Measurements from ENCODE around the gene MMP25.
A peak's percentile ranks its signal among the peaks of the same experiment; 100 is the strongest.

The MMP25 gene, protein sequence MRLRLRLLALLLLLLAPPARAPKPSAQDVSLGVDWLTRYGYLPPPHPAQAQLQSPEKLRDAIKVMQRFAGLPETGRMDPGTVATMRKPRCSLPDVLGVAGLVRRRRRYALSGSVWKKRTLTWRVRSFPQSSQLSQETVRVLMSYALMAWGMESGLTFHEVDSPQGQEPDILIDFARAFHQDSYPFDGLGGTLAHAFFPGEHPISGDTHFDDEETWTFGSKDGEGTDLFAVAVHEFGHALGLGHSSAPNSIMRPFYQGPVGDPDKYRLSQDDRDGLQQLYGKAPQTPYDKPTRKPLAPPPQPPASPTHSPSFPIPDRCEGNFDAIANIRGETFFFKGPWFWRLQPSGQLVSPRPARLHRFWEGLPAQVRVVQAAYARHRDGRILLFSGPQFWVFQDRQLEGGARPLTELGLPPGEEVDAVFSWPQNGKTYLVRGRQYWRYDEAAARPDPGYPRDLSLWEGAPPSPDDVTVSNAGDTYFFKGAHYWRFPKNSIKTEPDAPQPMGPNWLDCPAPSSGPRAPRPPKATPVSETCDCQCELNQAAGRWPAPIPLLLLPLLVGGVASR

DNA sequence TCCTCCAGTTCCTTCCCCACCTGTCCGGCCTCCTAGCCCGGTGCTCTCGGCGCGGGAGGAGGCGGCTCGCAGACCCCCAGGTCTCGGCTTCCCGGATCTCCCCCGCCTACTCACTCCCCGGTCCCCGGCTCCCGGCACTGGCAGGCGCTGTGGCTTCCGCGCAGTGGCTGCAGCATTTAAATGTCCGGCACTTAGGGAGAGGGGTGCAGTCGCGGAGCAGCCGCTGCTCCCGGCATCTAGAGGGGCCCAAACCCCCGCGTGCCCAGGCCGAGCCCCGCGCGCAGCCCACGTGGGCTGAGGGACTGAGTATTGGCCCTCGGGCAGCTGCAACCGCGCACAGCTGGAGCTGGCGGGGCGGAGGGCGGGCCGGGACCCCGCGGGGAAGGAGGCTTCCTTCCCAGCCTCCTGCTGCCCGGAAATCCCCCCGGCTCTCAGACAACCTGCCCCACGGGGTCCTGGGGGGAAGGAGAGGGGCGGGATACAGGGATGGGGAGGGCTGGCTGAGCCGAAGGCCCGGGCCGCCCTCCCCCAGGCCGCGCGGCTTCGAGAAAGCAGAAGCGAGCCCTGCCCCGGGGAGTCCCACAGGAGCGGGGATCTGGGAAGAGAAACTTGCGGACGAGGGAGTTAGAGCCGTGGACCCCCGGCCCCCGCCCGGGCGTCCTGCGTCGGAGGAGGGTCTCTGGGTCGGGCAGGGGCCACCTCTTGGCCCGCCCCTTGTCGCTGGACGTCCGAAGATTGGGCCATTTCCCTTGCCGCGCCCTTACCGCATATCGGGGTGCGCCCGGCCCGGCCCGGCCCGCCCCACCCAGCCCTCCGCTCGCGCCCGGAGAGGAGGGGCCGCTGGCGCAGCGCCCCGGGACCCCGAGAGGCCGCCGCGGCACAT, at the start of gene MMP25:
TSS of gene MMP25 (plus strand) at position 804 of the 883 bp plus-strand sequence. CDS start 357 bp downstream, outside the sequence.
- peak; percentile 74 for DNase-seq (ENCODE audit: low spot score)

DNA sequence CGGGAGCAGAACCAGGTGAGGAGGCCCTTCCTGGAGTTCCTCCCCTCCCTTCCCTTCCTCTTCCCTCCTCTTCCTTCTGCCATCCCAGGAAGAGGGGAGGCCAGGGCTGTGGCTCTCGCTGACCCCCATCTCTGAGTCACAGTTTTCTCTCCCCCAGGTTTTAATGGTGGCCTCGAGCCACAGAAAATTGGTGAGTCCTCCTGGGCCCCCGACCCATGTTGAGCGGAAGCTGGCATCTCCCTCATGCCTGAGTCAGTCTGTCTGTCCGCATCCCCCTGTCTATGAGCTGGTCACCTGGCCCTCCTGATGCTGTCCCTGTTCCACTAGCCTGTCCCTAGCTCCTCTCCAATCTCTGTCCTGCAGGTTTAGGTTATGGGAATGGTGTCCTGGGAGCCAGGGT, 46.4 kb upstream of the MMP25 start:
- no peak for DNase-seq (ENCODE audit: low spot score)

DNA sequence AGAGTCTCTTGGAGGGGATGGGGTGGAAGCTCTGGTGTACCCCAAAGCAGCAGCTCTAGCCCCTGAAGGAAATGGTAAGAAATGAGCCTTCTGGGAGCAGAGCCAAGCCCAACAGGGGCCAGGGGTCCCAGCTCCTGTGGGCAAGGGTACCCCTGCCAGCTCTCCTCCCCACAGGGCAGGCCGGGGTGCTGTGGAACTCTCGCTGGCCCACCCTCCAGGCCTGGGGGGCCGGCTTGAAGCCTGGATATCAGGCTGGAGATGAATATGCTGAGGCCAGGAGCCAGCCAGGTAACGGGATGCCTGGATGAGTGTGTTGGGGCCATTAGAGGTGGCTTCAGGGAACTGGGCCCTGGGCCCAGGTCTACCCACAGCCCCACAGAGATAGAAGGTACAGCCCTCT, 45.8 kb upstream of the MMP25 start:
- DNase-seq (ENCODE audit: low spot score): no peak

DNA sequence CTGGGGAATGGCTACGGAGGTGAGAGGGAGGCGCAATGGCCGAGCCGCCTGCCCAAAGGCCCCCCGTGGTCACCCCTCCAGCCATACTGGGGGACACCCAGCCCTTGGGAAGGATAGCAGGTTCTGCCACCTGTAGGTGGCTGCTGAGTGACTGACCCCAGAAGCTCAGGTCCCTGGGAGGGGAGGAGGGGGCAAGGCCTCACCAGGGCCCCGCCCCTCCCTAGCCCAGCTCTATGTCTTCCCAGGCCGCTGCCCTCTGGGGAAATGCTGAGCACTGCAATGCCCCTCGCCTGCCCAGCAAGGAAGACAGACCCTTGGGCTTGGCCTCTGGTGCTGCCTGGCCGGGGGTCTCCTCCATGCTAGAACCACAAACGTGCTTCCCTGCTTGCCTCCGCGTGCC, 45.0 kb upstream of the MMP25 start:
- no peak for DNase-seq (ENCODE audit: low spot score)

DNA sequence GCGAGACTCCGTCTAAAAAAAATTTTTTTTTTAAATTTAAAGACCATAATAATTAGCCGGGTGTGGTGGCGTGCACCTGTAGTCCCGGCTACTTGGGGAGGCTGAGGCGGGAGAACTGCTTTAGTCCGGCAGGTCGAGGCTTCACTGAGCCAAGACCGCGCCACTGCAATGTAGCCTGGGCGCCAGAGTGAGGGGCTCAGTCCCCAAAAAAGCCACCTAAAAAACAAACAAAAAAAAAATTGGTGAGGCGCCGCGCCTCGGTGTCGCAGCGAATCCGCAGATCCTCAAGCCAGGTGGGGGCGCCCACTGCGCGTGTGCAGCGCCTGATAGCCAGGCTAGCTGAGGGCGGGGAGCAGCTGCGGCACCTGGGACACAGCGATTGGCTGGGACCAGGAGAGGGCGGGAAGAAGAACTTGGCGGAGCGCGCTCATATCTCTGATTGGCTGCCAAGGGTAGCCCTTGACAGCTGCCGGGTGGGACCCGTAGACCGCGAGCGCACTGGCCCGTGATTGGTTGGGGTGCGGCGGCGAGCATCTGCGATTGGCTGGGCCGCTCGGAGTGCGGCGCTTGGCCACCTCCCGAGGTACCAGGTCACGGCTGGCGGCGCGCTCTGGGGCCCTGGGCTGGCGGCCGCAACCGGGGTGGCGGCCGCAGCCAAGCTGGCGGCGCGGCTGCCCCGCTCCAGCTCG, 42.6 kb upstream of the MMP25 start:
- DNase-seq (ENCODE audit: low spot score): peak; percentile 98

DNA sequence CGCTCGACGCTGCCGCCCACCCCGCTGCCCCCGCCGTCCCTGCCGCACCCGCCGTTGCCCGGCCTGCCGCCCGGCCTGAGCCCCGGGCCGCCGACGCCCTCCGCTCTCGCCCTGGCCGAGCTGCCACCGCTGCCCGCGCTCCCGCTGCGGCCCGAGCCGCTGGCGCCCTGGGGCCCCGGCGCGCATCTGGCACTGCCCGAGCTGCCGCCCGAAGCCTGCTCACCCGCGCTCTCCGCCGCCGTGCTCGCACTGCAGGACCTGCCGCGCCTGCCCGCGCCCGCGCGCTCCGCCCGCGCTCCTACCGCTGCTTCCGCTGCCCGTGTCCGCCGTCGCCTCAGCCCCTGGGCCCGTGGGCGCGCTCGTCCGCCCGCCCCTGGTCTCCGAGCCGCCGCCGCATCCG, 42.0 kb upstream of the MMP25 start:
- DNase-seq (ENCODE audit: low spot score): no peak

DNA sequence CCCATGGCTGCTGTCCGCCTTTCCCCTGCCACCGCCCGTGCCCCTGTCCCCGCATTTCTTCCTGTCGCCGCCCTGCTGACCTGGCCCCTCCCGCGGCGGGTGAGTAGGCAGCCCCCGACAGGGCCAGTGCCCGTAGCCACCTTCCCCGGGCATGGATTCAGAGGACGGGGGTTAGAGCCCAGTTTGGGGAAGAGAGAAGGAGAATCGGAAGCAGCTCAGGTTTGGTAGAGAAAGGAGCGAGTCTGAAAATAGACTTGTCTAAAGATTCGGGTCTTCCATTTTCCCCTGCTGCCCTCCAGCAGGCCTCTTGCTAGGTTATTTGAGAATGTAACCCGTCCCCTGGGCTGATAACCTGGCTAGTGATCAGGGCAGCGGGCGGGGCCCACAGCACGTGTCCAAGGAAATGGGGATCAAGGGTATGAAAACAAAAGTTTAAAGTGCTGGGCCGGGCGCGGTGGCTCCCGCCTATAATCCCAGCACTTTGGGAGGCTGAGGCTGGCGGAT, 41.5 kb upstream of the MMP25 start:
- DNase-seq (ENCODE audit: low spot score): no peak

DNA sequence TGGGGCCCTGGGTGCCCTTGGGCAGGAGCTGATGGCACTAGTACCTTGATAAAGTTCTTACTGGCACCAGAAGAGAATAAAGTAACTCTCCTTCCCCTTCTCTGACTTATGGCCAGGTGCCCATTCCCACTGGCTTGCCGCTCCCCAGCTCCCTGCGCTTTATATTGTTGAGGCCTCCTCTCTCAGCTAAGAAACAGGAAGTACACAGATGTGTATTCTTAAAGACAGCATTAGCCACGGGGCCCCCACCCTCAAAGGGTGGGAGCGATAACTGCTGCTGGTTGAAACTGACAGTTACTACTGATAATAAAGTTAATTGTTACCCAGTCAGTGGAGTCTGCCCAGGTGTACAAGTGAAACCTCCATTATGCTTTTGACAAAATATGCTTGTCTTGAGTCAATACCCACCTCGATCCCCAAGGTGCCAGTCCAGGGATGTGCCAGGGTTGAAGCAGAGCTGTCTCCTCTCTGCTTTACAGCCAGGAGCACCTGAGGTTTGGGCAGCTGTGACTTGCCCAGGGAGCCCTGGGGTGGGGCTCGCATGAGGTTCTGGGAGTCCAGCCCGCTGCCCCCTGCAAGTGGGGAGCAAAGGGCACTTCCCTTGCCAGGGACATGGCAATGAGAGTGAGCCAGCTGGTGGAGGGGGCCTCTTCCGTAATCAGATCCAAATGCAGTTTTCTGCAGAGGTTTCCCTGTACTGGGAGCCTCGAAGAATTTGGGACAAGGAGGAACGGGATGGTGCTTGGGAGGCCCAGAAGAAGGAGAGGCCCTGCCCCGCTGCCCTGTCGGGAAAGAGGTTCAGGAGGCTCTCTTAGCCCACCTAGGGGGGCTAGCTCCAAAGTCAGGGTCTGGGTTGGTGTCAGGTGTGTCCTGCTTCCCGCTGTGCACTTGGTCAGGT, 39.1 kb upstream of the MMP25 start:
- DNase-seq (ENCODE audit: low spot score): no peak

DNA sequence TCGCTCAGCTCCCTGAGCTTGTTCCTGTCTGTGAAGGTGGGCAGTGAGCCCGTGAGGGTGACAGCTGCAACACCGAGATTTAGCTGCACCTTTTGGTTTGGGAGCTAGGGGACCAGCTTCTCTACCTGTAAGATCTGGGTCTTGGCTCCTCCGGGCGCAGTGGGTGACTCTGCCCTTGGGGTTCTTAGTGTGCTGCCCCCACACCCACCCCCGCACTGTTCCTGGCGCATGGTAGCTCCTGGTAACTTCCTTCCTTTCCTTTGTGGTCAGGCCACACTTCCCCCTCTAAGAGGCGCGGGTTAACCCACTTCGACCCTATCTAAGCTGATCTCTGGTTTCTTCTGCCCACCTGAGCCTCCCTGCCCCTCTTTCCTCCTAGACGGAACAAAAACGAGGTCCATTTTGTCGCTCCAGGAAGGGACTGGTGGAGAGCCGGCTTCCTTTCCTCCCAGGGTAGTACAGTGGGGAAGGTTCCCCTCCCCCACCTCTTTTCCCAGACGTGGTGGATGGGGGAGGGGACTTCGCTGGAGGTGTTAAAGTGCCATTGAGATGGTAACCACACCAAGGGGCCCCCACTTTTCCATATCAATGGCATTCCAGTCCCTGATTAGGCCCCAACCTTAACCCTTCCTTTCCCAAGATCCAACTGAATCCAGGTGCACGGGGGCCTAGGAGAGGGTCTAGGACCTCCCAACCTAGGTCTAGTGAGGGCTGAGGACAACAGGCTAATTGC, 38.2 kb upstream of the MMP25 start:
- DNase-seq (ENCODE audit: low spot score): no peak

DNA sequence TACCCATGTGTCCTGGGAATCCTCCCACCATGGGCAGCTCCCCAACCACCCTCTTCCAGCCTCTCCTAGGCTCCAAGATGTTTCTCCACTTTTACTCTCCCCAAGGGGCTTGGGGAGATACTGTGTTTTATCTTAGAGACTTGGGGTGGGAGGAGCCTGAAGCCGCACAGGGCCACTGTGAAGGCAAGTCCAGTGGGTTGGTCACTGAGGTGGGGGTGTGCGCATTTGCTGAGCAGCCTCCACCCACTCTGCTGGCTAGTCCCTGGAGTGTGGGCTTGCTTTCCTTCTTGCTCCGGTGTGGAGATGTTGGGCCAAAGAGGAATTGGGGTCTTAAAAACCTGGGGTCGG, 37.7 kb upstream of the MMP25 start:
- no peak for DNase-seq (ENCODE audit: low spot score)

DNA sequence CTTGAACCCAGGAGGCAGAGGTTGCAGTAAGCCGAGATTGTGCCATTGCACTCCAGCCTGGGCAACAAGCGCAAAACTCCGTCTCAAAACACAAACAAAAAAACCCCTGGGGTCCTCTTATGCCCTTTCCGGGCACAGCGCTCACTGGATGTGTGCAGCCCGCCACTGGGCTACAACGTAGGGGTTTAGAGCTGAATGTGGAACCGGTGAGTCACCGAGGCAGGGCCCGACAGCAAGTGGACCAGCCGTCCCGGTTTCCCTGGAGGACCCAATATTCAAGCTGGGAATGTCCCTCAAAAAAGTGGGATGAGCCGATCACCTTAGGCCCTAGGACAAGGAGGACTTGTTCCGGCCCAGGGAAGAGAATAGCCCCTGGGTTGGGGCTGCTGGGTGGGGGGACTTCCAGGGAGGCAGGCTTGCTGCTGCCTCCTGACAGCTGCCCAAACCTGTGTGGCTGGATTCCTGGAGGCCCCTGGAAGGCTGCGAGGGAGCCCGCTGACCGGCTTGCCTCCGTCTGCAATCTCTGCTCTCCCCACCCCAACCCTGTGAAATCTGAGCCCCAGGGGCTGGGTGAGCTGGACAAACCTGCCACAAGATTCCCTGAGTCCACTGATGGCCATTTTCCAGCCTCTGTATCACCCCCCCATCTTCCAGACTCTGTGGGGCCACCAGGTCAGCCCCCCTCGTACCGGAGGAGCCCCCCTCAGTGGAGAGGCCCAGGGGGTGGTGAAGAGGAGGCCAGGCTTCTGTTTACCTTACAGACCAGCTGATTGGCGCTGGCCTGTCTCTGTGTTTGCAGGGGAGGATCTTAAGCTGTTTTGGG, 36.6 kb upstream of the MMP25 start:
- peak; percentile 81 for DNase-seq (ENCODE audit: low spot score)

DNA sequence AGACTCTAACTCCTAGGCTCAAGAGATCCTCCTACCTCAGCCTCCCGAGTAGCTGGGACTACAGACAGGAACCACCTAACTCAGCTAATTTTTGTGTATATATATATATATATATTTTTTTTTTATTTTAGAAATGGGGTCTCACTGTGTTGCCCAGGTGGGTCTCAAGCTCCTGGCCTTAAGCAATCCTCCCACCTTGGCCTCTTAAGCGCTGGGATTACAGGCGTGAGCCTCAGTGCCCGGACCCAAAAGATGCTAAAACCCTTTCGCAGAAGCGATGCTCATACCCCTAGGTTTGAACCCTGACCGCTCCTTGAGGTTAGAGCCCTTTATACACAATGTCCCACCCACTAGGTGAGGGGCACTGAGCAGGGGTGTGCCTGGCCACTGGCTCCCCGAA, 35.9 kb upstream of the MMP25 start:
- DNase-seq (ENCODE audit: low spot score): no peak

DNA sequence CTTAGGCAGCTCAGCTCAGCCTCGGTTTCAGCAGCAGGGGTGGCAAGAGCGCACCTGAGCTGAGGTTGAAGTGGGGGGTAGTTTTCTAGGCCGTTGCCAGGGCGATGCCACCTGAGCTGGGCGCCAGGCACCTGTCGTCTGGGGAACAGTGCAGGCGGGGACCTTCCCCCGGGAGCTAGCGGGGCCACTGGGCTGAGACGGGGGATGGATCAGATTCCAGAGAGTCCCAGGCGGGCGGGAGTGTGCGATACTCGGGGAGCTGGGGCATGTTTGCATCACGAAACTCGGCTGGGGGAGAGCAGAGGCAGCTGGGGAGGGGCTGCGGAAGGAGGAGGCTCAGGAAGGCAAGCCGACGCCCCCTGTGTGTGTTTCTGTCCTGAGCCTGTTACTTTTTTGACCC, 34.1 kb upstream of the MMP25 start:
- DNase-seq (ENCODE audit: low spot score): no peak

DNA sequence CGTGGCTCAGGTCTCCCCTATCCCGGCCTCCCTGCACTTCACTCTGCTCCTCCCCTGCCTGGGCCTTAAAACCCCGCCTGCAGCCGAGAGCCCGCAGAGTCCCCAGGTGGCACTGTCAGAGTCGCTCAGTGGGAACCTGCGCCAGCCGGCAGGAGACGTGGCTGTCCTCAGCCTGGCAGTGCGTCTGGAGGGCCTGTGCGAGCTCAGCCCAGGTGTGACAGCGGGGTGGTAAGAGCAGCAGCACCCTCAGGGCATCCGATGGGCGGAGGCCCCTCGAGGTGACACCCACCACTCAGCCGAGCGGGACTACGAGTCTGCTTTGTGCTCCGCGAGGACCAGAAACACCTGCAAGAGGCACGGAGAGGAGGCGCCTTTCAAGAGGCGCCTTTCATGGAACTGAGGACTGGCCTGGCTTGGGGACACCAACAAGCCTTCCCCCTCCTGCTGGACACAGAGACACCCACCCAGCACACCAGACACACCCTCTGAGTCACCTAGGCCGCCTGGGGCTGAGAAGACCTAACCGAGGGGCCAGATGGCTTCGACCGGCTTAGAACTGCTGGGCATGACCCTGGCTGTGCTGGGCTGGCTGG, 33.4 kb upstream of the MMP25 start, which contains the start of gene CLDN9:
TSS of gene CLDN9 (plus strand) at position 96 of the 593 bp plus-strand sequence. CDS start at position 536, 440 bp downstream.
- peak; percentile 67 for DNase-seq (ENCODE audit: low spot score)

DNA sequence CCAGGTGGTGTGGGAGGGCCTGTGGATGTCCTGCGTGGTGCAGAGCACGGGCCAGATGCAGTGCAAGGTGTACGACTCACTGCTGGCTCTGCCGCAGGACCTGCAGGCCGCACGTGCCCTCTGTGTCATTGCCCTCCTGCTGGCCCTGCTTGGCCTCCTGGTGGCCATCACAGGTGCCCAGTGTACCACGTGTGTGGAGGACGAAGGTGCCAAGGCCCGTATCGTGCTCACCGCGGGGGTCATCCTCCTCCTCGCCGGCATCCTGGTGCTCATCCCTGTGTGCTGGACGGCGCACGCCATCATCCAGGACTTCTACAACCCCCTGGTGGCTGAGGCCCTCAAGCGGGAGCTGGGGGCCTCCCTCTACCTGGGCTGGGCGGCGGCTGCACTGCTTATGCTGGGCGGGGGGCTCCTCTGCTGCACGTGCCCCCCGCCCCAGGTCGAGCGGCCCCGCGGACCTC, 32.8 kb upstream of the MMP25 start:
- no peak for DNase-seq (ENCODE audit: low spot score)

DNA sequence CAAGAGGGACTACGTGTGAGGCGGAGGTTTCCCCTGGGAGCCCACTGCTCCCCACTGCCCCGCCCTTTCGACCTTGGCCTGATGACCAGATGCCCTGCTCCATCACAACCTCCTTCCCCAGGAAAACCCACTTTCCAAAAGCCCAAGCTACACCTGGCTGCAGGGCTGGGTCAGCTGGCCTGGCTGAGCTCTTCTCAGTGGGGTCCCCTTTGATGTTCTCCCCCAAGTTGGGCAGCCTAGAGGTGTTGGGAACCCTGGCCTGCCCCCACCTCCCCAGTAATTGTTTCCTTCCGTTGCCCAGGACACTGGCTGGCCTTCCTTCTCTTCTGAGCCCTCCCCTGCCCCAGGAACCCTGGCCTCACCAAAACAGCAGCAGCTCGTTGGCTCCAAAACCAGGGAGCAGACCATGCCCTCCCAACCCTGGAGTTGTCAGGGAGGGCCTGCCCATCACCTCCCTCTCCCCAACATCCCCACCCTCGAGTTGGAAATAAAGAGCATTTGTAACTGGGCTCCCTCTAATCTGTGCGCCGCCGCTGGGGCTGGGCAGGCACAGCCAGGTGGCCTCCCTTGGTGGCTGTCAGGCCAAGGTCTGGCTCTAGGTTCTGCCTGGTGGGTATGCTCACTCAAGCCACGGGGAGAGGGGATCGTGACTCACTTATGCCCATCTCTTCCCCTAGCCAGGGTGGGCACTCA, 32.2 kb upstream of the MMP25 start:
- DNase-seq (ENCODE audit: low spot score): no peak

DNA sequence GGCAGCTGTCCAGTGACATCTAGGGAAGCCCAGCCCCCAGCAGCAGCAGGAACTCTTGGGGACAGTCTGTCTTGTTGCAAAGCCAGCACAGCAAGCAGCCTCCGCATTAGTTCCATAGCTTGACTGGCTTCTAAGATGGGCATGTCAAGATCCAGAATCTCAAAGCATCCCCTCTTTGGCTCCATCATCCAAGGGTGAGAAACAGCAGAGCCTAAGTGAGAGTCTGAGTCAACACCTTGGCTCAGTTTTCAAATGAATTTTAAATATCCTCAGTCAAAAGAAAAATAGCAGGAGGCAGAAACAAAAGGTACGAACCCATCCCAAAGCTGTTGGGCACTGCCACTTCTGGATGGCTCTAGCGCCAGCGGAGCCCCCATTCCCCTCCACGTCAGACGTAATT, 31.4 kb upstream of the MMP25 start:
- no peak for DNase-seq (ENCODE audit: low spot score)

DNA sequence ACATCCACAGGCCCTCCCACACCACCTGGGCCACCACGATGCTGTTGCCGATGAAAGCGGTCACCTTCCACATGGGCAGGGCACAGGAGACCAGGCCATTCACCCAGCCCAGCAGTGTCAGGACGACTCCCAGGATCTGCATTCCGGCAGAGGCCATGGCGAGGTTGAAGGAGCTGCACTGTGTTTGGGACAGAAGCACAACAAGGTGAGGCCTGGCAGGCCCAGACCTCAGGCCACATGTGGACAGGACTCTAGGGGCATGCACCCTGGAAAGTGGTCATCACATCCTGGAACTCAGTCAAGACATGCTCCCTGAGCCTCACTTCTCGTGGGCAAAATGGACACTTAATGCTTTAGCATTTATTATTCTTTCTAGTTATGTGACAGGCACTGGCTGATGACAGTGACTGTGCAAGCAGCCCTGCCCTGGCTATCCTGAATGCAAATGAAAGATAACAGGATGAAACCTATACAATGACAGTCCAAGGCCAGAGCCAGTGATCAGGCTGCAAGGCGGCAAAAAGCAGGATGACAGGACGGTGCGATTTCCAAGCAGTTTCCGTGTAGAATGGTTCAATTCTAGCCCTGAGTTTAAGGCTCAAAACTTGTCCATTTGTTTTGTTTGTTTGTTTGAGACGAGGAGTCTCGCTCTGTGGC, 30.4 kb upstream of the MMP25 start:
- no peak for DNase-seq (ENCODE audit: low spot score)
